Measurements from ENCODE around the gene NBPF12.
A peak's percentile ranks its signal among the peaks of the same experiment; 100 is the strongest.
"Not testable (repeated sequence)": the region's sequence is repeated elsewhere in the genome, so short reads cannot be mapped to it uniquely, and the experiment has no call there.

Gene NBPF12

GRCh38 chr1:146938242-146938902 lies at the start of gene NBPF12:
Gene NBPF12 (plus strand): TSS chr1:146938324. CDS start chr1:146960144, 21,820 bp downstream.
- DNase-seq: peak; percentile 56 to 57

- DNase-seq: not testable (repeated sequence)
Observed at GRCh38 chr1:146891355-146891754, 46.8 kb upstream of the NBPF12 start.

- not testable (repeated sequence) for DNase-seq
Observed at GRCh38 chr1:146892331-146892730, 45.8 kb upstream of the NBPF12 start.

- not testable (repeated sequence) for DNase-seq
Observed at GRCh38 chr1:146907565-146908261, 30.4 kb upstream of the NBPF12 start.

GRCh38 chr1:146912975-146913374 lies 25.1 kb upstream of the NBPF12 start:
- DNase-seq: not testable (repeated sequence)

- not testable (repeated sequence) for DNase-seq
Observed at GRCh38 chr1:146920811-146921210, 17.3 kb upstream of the NBPF12 start.

GRCh38 chr1:146922614-146923013 lies 15.5 kb upstream of the NBPF12 start:
- DNase-seq: not testable (repeated sequence)

GRCh38 chr1:146924106-146924505 lies 14.0 kb upstream of the NBPF12 start:
- DNase-seq: not testable (repeated sequence)

- DNase-seq: not testable (repeated sequence)
Observed at GRCh38 chr1:146926413-146926812, 11.7 kb upstream of the NBPF12 start.

- DNase-seq: not testable (repeated sequence)
Observed at GRCh38 chr1:146930225-146930624, 7.9 kb upstream of the NBPF12 start.

- peak in 1 of 2 donors; percentile 2 for DNase-seq
Observed at GRCh38 chr1:146934390-146935223, 3.5 kb upstream of the NBPF12 start.

- DNase-seq: not testable (repeated sequence)
Observed at GRCh38 chr1:146937462-146937861, 662 bp upstream of the NBPF12 start.

- not testable (repeated sequence) for DNase-seq
Observed at GRCh38 chr1:146938927-146939786, 1.0 kb downstream of the NBPF12 start.

GRCh38 chr1:146940293-146940692 lies 2.2 kb downstream of the NBPF12 start:
- not testable (repeated sequence) for DNase-seq

- not testable (repeated sequence) for DNase-seq
Observed at GRCh38 chr1:146943342-146943886, 5.3 kb downstream of the NBPF12 start.

- DNase-seq: not testable (repeated sequence)
Observed at GRCh38 chr1:146948127-146948526, 10.0 kb downstream of the NBPF12 start.

GRCh38 chr1:146964340-146964739 lies 26.2 kb downstream of the NBPF12 start:
- not testable (repeated sequence) for DNase-seq

- DNase-seq: not testable (repeated sequence)
Observed at GRCh38 chr1:146966351-146966750, 28.2 kb downstream of the NBPF12 start.

- DNase-seq: not testable (repeated sequence)
Observed at GRCh38 chr1:146970656-146971055, 32.5 kb downstream of the NBPF12 start.

- DNase-seq: not testable (repeated sequence)
Observed at GRCh38 chr1:146972681-146973080, 34.6 kb downstream of the NBPF12 start.

GRCh38 chr1:146985855-146986254 lies 47.7 kb downstream of the NBPF12 start:
- DNase-seq: not testable (repeated sequence)

GRCh38 chr1:146986450-146986849 lies 48.3 kb downstream of the NBPF12 start:
- not testable (repeated sequence) for DNase-seq

Data from bone marrow (tissue), 2 donors.